HEK293 (cell line): Measurements from ENCODE around the gene DNAH11.

Experiments used
- CTCF ChIA-PET: fragments of 350-600 bp; formaldehyde crosslinking; extraction: SDS; loops from one replicate; lab custom pipeline; 2021; ENCODE audit warnings: antibody characterized with exemption; lab: Yijun Ruan, JAX
- POLR2A ChIA-PET: fragments of 300-600 bp; formaldehyde crosslinking; extraction: SDS; loops from one replicate; lab custom pipeline; 2020; ENCODE audit warnings: antibody characterized with exemption, inconsistent platforms; lab: Yijun Ruan, JAX
- H3K27ac ChIP-seq: fragments of 200-500 bp; sonication (Bioruptor generic); 2 replicates; pipeline ENCODE4 v1.5.1; 2014; ENCODE audit warnings: low read depth, low read length, control low read depth, inconsistent platforms; ENCODE audit errors: extremely low read depth
- H3K36me3 ChIP-seq, 2 experiments: fragments of 200-500 bp in 1 of 2; sonication (Bioruptor generic) in 1 of 2; 1 replicate in 1 of 2; 2 replicates in 1 of 2; pipeline ENCODE4 v1.5.1; 2014 to 2017; ENCODE audit warnings: inconsistent platforms in 2 of 2, low read length in 2 of 2; ENCODE audit not compliant: control insufficient read depth in 2 of 2, insufficient read depth in 1 of 2
- H3K4me1 ChIP-seq: fragments of 200-500 bp; sonication (Bioruptor generic); 2 replicates; pipeline ENCODE4 v1.5.1; 2014; ENCODE audit warnings: mild to moderate bottlenecking, low read length, inconsistent platforms; ENCODE audit not compliant: control insufficient read depth, insufficient read depth
- H3K4me3 ChIP-seq: 2 replicates; pipeline ENCODE4 v1.5.1; 2011; ENCODE audit warnings: low read depth, mild to moderate bottlenecking, control low read depth, low read length, moderate library complexity
- H3K9me3 ChIP-seq: fragments of 200-500 bp; sonication (Bioruptor generic); 2 replicates; pipeline ENCODE4 v1.5.1; 2014; ENCODE audit warnings: low read depth, low read length, inconsistent platforms; ENCODE audit not compliant: control insufficient read depth, insufficient read depth
- IKZF3 ChIP-seq: fragments of 450-650 bp; IDR thresholded peaks from 2 replicates; pipeline ENCODE4 v1.5.0; 2018; ENCODE audit warnings: missing biosample characterization, mild to moderate bottlenecking, missing genetic modification characterization, moderate library complexity
- MZF1 ChIP-seq: fragments of 450-650 bp; formaldehyde crosslinking; IDR thresholded peaks from 2 replicates; pipeline ENCODE4 v1.5.1; 2017; ENCODE audit warnings: missing biosample characterization, missing genetic modification characterization, borderline replicate concordance
- ZBTB20 ChIP-seq: fragments of 450-650 bp; formaldehyde crosslinking; IDR thresholded peaks from 2 replicates; pipeline ENCODE4 v1.5.1; 2016; ENCODE audit warnings: missing biosample characterization, missing genetic modification characterization
- ZBTB8A ChIP-seq: fragments of 450-650 bp; formaldehyde crosslinking; IDR thresholded peaks from 2 replicates; pipeline ENCODE4 v1.5.1; 2016; ENCODE audit warnings: missing biosample characterization, missing genetic modification characterization
- ZNF146 ChIP-seq: fragments of 450-650 bp; formaldehyde crosslinking; IDR thresholded peaks from 2 replicates; pipeline ENCODE4 v1.5.1; 2016; ENCODE audit warnings: missing biosample characterization, missing genetic modification characterization
- ZNF175 ChIP-seq: fragments of 450-650 bp; formaldehyde crosslinking; IDR thresholded peaks from 2 replicates; pipeline ENCODE4 v1.5.1; 2016; ENCODE audit warnings: missing biosample characterization, missing genetic modification characterization
- ZNF423 ChIP-seq: fragments of 450-650 bp; formaldehyde crosslinking; IDR thresholded peaks from 2 replicates; pipeline ENCODE4 v1.5.1; 2016; ENCODE audit warnings: missing biosample characterization, missing genetic modification characterization
- ZNF555 ChIP-seq: fragments of 450-650 bp; formaldehyde crosslinking; conservative IDR thresholded peaks from 2 replicates; pipeline ENCODE4 v1.5.1; 2017; ENCODE audit warnings: missing biosample characterization, mild to moderate bottlenecking, missing genetic modification characterization, inconsistent platforms
- ZNF596 ChIP-seq: fragments of 450-650 bp; IDR thresholded peaks from 2 replicates; pipeline ENCODE4 v1.5.0; 2018; ENCODE audit warnings: missing biosample characterization, mild to moderate bottlenecking, missing genetic modification characterization, moderate library complexity
- ZNF600 ChIP-seq: fragments of 450-650 bp; formaldehyde crosslinking; IDR thresholded peaks from 2 replicates; pipeline ENCODE4 v1.5.1; 2016; ENCODE audit warnings: missing biosample characterization, missing genetic modification characterization
- ZNF792 ChIP-seq: fragments of 450-650 bp; formaldehyde crosslinking; IDR thresholded peaks from 2 replicates; pipeline ENCODE4 v1.5.1; 2016; ENCODE audit warnings: missing biosample characterization, missing genetic modification characterization
- TF ChIP-seq, protein P1 (sequence below): fragments of 450-650 bp; formaldehyde crosslinking; IDR thresholded peaks from 2 replicates; pipeline ENCODE4 v1.5.1; 2016; ENCODE audit warnings: missing biosample characterization, missing genetic modification characterization, low read depth
- TF ChIP-seq, protein P2 (sequence below): fragments of 450-650 bp; formaldehyde crosslinking; IDR thresholded peaks from 2 replicates; pipeline ENCODE4 v1.5.1; 2017; ENCODE audit warnings: missing biosample characterization, missing genetic modification characterization
- TF ChIP-seq, protein P3 (sequence below): fragments of 450-650 bp; formaldehyde crosslinking; IDR thresholded peaks from 2 replicates; pipeline ENCODE4 v1.5.1; 2016; ENCODE audit warnings: missing biosample characterization, missing genetic modification characterization
- TF ChIP-seq, protein P4 (sequence below): fragments of 450-650 bp; formaldehyde crosslinking; IDR thresholded peaks from 2 replicates; pipeline ENCODE4 v1.5.1; 2016; ENCODE audit warnings: missing biosample characterization, missing genetic modification characterization
- TF ChIP-seq, protein P5 (sequence below): fragments of 450-650 bp; formaldehyde crosslinking; IDR thresholded peaks from 2 replicates; pipeline ENCODE4 v1.5.1; 2016; ENCODE audit warnings: missing biosample characterization, missing genetic modification characterization

DNAH11 gene

DNA sequence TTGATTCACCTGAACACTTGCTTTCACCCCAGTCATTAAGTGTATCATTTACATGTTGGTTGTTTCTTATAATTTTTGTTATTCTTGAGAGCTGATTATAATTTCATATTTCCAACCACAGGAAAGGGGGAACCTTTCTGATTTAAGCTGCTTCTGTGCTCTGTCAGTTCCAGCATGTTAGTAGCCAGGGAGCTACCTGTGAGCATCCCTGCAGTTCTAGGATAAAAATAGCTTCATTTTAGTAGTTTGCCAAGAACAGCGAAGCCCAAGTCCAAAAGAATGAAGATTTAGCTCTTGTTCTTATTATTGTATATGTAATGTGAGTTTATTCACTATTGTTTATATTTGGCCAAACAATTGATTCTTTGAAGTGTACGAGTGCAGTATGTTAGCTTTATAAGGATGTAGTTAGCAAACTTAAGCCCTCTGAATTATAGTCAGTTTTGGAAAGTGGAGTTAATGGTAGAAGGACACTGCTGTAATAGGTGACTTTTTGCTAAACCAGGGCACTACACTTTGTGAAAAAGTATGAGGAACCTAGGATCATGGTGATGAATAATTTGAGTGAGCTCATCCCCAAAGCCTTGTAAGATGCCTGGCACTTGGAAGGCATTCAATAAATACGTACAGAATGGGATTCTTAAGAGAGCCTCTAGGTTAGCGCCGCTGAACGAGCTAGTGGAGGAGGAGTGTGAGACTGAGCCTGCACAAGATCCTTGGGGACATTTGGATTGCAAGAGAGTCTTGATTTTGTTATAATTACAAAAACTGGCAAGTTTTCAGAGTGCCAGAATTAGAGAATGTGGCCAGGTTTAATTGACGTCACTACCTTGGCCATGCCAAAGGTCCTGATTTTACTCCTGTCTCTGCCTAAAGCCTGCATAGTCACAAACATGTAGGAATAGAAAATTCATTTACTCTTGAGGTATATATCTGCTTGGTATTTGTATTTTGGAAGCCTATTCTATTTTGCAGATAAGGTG, 29.8 kb downstream of the DNAH11 start:
- no peaks in the 10 kb centered on the region for H3K9me3 ChIP-seq
- TF ChIP-seq ZBTB20 (tag by site-specific recombination) (no peak), MZF1 (tag by site-specific recombination) (no peak), ZNF146 (tag by site-specific recombination) (no peak), ZBTB8A (tag by site-specific recombination) (no peak), ZNF555 (tag by site-specific recombination) (no peak), ZNF600 (tag by site-specific recombination) (no peak)
- TF ChIP-seq, protein P1, sequence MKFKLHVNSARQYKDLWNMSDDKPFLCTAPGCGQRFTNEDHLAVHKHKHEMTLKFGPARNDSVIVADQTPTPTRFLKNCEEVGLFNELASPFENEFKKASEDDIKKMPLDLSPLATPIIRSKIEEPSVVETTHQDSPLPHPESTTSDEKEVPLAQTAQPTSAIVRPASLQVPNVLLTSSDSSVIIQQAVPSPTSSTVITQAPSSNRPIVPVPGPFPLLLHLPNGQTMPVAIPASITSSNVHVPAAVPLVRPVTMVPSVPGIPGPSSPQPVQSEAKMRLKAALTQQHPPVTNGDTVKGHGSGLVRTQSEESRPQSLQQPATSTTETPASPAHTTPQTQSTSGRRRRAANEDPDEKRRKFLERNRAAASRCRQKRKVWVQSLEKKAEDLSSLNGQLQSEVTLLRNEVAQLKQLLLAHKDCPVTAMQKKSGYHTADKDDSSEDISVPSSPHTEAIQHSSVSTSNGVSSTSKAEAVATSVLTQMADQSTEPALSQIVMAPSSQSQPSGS (tag by site-specific recombination) = no peak
- TF ChIP-seq, protein P2, sequence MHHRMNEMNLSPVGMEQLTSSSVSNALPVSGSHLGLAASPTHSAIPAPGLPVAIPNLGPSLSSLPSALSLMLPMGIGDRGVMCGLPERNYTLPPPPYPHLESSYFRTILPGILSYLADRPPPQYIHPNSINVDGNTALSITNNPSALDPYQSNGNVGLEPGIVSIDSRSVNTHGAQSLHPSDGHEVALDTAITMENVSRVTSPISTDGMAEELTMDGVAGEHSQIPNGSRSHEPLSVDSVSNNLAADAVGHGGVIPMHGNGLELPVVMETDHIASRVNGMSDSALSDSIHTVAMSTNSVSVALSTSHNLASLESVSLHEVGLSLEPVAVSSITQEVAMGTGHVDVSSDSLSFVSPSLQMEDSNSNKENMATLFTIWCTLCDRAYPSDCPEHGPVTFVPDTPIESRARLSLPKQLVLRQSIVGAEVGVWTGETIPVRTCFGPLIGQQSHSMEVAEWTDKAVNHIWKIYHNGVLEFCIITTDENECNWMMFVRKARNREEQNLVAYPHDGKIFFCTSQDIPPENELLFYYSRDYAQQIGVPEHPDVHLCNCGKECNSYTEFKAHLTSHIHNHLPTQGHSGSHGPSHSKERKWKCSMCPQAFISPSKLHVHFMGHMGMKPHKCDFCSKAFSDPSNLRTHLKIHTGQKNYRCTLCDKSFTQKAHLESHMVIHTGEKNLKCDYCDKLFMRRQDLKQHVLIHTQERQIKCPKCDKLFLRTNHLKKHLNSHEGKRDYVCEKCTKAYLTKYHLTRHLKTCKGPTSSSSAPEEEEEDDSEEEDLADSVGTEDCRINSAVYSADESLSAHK (tag by site-specific recombination) = no peak
- ChIA-PET CTCF (interaction anchor here (0.9 to 2.9 kb wide), 5 partner anchors 21 to 309 kb away, joined by 3 to 15 read pairs (median 4); no protein-coding TSS in a partner anchor), POLR2A (no interaction called here)
- H3K4me3 ChIP-seq = no peak overlapping the region
- H3K36me3 ChIP-seq = no peaks in the 10 kb centered on the region; a peak in 1 of 3 replicates
- no peak overlapping the region for H3K27ac ChIP-seq
- H3K4me1 ChIP-seq = no peaks in the 10 kb centered on the region

DNA sequence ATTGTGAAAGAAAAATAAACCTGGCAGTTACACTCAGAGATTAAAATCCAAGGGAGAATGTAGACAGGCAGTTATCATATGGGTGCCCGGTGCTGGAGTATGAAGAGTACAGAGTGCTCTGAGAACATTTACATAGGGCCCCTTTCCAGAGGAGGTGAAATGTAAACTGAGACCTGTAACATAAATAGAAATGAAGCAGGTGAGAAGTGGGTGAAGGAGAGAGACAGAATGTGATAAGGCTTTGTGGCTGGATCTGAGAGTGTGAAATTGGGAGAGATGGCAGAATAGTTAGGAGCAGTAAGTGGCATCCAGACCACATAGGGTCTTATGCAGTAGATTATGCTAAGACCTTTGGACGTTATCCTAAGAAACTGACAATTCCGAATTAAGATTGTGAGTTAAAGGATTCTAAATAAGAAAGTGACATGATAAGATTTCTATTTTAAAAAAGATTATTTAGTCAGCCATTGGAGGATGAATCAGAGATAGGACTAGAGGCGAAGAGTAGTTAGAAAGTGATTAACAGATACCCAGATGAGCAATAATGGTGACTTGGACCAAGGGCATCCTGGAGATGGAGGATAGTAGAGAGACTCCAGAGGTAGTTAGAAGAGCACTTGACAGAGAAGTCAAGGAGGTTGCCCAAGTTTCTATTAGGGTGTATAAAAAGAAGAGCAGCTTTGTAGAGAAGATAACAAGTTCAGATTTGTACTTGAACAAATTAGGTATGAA, 36.7 kb downstream of the DNAH11 start:
- CTCF ChIA-PET = no interaction called here
- TF ChIP-seq ZNF423 (tag by site-specific recombination) (no peak), ZNF175 (no peak), IKZF3 (tag by site-specific recombination) (no peak), ZNF596 (no peak), ZNF792 (tag by site-specific recombination) (no peak)
- TF ChIP-seq, protein P3, sequence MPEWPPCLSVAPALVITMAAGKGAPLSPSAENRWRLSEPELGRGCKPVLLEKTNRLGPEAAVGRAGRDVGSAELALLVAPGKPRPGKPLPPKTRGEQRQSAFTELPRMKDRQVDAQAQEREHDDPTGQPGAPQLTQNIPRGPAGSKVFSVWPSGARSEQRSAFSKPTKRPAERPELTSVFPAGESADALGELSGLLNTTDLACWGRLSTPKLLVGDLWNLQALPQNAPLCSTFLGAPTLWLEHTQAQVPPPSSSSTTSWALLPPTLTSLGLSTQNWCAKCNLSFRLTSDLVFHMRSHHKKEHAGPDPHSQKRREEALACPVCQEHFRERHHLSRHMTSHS (tag by site-specific recombination) = no peak
- TF ChIP-seq, protein P4, sequence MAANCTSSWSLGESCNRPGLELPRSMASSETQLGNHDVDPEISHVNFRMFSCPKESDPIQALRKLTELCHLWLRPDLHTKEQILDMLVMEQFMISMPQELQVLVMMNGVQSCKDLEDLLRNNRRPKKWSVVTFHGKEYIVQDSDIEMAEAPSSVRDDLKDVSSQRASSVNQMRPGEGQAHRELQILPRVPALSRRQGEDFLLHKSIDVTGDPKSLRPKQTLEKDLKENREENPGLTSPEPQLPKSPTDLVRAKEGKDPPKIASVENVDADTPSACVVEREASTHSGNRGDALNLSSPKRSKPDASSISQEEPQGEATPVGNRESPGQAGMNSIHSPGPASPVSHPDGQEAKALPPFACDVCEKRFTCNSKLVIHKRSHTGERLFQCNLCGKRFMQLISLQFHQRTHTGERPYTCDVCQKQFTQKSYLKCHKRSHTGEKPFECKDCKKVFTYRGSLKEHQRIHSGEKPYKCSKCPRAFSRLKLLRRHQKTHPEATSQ (tag by site-specific recombination) = no peak
- TF ChIP-seq, protein P5, sequence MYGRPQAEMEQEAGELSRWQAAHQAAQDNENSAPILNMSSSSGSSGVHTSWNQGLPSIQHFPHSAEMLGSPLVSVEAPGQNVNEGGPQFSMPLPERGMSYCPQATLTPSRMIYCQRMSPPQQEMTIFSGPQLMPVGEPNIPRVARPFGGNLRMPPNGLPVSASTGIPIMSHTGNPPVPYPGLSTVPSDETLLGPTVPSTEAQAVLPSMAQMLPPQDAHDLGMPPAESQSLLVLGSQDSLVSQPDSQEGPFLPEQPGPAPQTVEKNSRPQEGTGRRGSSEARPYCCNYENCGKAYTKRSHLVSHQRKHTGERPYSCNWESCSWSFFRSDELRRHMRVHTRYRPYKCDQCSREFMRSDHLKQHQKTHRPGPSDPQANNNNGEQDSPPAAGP (tag by site-specific recombination) = no peak
- TF ChIP-seq, all 188 proteins: peak for 0
- Histone ChIP-seq H3K27ac (no peak overlapping the region), H3K36me3 (no peaks in the 10 kb centered on the region), H3K4me1 (no peaks in the 10 kb centered on the region), H3K9me3 (no peaks in the 10 kb centered on the region), H3K4me3 (no peak overlapping the region)
- POLR2A ChIA-PET = no interaction called here
